Activated CD8-positive, alpha-beta memory T cell treated with anti-CD3 and anti-CD28 coated beads, Interleukin-2, amount 50 U/mL, for 4 hours (primary cell): ENCODE measurements around the gene NPEPL1.

ENCODE experiments used
- DNase-seq: peaks from one replicate; pipeline ENCODE4 v3.0.0-alpha.2; 2020

NPEPL1 gene

DNA sequence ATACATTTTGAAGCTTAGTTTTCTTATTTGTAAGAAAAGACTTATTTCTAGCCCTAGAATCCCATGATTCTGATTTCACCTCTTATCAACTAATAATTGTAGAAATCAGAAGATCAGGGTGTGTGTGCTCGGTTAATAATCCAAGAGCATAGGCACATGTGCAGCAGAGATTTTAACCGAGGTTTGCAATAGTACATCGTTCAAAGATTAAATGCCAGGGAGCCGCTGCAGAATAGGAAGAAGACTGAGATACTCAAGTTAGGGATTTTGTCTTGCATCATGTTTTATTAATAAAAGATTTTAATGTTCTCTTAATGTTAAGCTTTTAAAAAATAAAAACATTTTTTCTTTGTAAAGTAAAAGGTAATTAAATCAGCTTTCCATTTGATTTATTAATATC, 34.6 kb upstream of the NPEPL1 start:
- no peak for DNase-seq

DNA sequence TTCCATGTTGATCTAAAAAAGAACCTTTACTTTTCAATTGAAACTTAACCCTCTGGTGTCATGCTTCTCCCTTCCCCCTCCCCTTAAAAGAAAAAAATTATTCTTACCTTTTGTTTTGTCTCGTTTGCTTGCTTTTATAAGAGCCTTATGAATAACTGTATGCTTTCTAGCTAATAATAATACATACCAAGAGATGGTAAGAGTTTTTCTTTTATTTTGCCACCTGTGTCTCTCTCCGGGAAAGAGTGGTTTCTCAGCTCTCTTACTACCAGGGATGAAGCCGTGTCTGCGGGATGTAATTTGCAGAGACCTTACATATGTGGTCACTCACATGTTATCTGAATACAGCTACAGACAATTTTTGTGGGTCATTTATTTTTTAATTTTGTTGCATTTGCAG, 33.8 kb upstream of the NPEPL1 start:
- DNase-seq = no peak

GRCh38 chr20:58659841-58660240, 32.8 kb upstream of the NPEPL1 start:
- no peak for DNase-seq

DNA sequence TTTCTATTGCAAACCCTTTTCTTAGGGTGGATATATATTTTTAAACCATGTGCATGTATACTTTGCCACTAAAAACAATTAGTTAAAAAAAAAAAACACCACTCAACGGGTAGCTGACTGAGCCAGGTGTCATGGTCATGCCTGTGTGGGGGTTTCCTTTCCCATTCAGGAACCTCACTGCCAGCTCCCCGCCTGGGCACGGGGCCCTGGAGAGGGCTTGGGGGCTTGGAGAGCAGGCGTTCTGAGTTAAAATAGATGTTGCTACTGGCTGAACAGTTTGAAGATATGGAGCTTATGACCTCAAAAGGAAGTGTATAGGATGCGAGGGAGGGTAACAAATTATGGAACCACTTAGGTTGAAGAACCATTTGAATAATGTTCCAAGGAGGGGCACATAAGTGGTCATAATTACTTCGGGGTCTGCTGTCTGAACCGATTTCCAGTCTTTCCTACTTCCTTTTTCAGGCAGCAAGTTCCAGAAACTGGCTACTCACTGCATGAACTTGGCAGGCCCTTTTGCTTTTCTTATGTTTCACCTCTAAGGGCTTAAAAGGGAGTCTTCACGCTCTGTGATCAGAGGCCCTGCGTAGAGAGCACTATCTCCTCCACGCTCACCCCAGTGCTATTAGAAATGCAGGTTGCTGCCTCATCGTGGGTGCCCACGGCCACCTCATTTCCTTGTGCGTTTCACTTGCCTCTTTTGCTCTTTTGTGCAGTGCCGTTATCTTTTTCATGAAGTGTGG, 31.6 kb upstream of the NPEPL1 start:
- DNase-seq = peak; percentile 51

DNA sequence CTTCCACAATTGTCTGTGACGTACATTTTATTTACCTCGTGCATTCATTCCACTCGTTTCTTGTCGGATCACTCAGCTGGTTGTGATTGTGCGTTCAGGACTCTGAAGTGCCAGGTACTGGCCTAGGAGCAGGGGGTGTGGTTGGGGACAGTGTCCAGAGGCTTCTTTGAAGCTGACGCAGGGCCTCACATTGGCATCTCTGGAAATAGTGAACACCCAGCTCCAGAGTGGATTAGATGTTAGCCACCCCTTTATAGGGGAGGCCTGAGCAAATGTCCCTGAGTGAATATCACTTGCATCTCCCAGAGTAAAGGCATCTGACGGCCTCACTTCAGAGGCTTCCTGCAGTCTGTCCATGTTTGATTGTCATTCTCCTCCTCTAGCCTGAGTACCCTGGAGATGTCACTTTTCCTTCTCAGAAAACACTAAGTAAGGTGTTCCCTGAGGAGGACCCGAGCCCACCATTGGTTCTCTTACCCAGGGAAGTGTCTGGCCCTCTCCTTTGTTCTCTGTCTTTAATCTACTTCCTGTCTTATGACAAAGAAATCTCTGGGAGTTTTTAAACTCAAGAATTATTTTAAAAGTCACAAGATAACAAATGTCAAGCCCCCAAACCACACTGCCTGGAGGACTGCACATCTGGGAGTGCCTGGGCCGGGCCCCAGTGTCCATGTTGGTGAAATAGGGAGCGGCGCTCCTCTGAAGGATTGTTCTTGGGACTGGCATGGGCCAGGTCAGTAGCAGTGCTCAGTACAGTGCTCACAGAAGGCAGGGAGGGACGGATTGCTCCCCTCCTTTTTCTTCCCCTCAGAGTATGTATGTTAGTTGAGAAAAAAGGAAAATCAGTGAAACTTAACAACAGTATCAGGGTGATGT, 30.8 kb upstream of the NPEPL1 start:
- DNase-seq = no peak

GRCh38 chr20:58664331-58664730, 28.3 kb upstream of the NPEPL1 start:
- DNase-seq = no peak

DNA sequence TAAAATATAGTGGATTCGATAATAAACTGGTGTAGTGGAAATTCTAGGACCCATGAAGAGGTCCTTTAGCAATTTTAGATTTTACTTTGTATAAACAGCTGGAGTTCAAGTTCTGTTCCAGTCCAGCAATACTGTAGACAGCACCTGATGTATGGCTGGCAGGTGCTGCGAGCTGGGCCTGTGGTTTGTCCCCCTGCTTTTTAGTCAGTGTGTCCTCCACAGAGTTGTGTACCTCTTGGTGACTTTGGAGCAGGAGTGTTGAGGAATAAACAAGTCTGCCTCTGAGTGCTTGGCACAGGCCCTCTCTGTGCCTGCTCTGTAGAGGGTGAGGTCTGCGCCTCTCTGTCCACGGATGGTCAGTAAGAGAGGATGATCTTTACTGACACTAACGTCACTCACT, 27.7 kb upstream of the NPEPL1 start:
- DNase-seq = no peak

GRCh38 chr20:58665606-58666005, 27.0 kb upstream of the NPEPL1 start:
- no peak for DNase-seq

DNA sequence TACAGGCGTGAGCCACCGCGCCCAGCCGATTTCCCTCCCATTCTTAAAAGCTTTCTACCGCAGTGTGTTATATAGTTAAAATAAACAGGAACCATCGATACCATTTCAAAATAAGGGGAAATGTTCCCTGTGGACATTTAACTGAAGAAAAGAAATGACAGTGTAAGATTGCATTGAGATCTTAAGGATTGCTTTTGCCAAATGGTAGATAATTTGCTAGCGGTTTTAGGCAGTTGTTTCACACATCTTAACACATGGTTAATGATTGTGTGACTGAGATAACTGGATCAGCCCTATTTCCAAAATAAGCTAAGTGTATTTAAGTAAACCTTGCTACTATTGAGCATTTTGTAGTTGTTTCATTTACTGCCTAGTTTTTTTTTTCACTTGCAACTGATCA, 25.9 kb upstream of the NPEPL1 start:
- no peak for DNase-seq

GRCh38 chr20:58667975-58668374, 24.6 kb upstream of the NPEPL1 start:
- no peak for DNase-seq

GRCh38 chr20:58668901-58669286, 23.7 kb upstream of the NPEPL1 start:
- no peak for DNase-seq

- DNase-seq = no peak
These were observed 23.2 kb upstream of the NPEPL1 start for GRCh38 chr20:58669287-58670006.

- DNase-seq = no peak
These were observed 22.5 kb upstream of the NPEPL1 start for GRCh38 chr20:58670102-58670501.

DNA sequence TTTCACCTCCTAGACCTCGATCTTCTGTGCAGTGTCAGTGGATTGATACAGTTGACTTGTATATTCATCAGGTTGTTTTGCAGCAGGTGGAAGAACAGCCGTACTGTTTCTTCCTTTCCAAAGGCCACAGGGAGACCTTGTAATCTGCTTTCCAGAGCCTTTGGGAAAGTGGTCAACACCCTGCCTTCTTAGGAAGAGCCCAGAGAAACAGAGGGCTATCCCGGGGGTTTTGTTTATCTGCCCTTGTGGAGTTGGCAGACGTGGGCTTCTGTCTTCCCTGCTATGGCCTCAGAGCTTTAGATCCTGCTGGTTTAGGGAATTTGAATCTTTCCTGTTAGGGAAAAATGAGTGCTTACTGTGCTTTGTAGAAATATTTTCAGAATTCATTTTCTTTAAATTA, 21.9 kb upstream of the NPEPL1 start:
- no peak for DNase-seq

- DNase-seq = no peak
These were observed 19.5 kb upstream of the NPEPL1 start for GRCh38 chr20:58673119-58673518.

GRCh38 chr20:58675146-58675584, 17.4 kb upstream of the NPEPL1 start:
- no peak for DNase-seq

- no peak for DNase-seq
These were observed 17.0 kb upstream of the NPEPL1 start for GRCh38 chr20:58675641-58676040.

GRCh38 chr20:58676161-58676560, 16.4 kb upstream of the NPEPL1 start:
- no peak for DNase-seq

GRCh38 chr20:58677079-58677604, 15.5 kb upstream of the NPEPL1 start:
- no peak for DNase-seq

- no peak for DNase-seq
These were observed 14.8 kb upstream of the NPEPL1 start for GRCh38 chr20:58677808-58678207.

DNA sequence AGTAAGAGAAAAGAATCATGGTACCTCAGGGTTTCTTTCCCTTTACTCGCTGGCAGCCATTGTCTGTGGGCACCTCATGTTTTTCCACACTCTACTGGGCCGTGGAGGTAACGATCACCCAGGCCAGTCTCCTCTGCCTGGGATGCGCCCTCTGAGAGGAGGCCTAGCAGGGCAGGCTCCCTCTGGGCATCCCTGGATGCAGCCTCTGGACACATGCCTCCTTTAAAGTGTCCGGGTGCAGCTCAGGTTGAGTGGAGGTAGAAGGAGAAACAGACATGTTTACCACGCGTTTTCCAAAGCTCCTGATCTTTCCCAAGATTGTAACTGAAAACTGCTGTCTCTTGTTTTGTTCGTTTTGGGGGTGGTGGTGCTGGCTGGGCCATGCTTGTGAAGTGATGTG, 13.8 kb upstream of the NPEPL1 start:
- no peak for DNase-seq

GRCh38 chr20:58682656-58683531, 9.7 kb upstream of the NPEPL1 start:
- DNase-seq = no peak
